Sigmoid colon (tissue), 4 donors: ENCODE data around the gene NATD1.

Source experiments
- EP300 ChIP-seq, 4 donors: sonication (generic); formaldehyde crosslinking; IDR thresholded peaks; one replicate each; pipeline ENCODE4 v1.6.1; 2017; ENCODE audit warnings: antibody characterized with exemption in 4 of 4
- POLR2A ChIP-seq, 2 donors: fragments of 450-650 bp; IDR thresholded peaks; one replicate each; pipeline ENCODE4 v1.6.1; 2016; ENCODE audit warnings: antibody characterized with exemption in 2 of 2, mild to moderate bottlenecking in 2 of 2, moderate library complexity in 2 of 2
- POLR2AphosphoS5 ChIP-seq, 4 donors: sonication (generic); formaldehyde crosslinking; IDR thresholded peaks; one replicate each; pipeline ENCODE4 v1.6.1; 2017; ENCODE audit warnings: antibody characterized with exemption in 4 of 4
- TF ChIP-seq, protein P1 (sequence below), 4 experiments: fragments of 450-650 bp in 3 of 4; fragments of 200-600 bp in 1 of 4; IDR thresholded peaks; one replicate each; pipeline ENCODE4 v1.5.1; 2016 to 2019; ENCODE audit warnings: antibody characterized with exemption in 4 of 4, mild to moderate bottlenecking in 3 of 4, moderate library complexity in 2 of 4

DNA sequence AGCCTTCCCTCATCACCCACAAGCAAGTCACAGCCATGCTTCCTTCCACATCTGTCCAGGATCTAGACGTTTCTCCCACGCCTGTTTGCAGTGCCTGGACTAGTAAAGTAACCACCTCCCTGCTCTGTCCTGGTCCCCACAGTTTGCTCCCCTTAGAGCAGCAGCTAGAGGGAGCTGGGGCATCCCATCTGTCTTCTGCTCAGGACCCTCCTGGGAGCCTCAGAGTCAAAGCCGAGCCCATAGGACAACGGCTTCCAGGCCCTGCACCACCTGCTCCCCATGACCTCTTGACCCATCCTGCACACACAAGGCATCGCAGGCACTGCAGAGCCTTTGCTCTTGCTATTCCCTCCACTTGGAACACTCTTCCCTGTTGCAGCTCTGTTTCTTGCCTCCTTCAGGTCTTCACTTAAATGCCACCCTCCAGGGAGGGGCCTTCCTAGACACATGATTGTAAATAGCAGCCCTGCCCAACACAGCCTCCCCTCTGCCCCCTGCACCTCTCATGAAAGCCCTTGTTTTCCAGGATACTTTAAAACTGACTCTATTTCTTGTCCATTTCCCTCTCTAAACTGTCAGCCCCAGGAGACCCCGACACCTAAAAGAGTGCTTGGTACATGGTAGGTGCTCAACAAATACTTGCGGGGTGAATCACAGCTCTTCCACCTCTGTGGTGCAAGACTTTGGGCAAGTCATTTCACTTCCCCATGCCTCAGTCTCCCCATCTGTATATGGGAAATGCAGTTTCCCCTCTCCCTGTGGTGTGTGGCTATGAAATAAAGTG lies 3.1 kb downstream of the NATD1 start:
- TF ChIP-seq POLR2AphosphoS5 (IDR thresholded peaks at IDR 0.05), result no peak
- TF ChIP-seq, protein P1, sequence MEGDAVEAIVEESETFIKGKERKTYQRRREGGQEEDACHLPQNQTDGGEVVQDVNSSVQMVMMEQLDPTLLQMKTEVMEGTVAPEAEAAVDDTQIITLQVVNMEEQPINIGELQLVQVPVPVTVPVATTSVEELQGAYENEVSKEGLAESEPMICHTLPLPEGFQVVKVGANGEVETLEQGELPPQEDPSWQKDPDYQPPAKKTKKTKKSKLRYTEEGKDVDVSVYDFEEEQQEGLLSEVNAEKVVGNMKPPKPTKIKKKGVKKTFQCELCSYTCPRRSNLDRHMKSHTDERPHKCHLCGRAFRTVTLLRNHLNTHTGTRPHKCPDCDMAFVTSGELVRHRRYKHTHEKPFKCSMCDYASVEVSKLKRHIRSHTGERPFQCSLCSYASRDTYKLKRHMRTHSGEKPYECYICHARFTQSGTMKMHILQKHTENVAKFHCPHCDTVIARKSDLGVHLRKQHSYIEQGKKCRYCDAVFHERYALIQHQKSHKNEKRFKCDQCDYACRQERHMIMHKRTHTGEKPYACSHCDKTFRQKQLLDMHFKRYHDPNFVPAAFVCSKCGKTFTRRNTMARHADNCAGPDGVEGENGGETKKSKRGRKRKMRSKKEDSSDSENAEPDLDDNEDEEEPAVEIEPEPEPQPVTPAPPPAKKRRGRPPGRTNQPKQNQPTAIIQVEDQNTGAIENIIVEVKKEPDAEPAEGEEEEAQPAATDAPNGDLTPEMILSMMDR (IDR thresholded peaks at IDR 0.05), result no peak
- TF ChIP-seq POLR2A (IDR thresholded peaks at IDR 0.05), result no peak
- no peak for TF ChIP-seq EP300 (IDR thresholded peaks at IDR 0.05)
